IMR-90 (cell line): Measurements from ENCODE around the gene ANKRD16. TPM values are rescaled to one million over a fixed set of nuclear protein-coding genes. Genes with fewer than 3 reads are reported as not detected.

Experiments used
- ATAC-seq: fragments of 200-7000 bp; cut with Tn5 transposase; 2 replicates; pipeline ENCODE4 v1.9.1; 2020; ENCODE audit warnings: low read depth, mild to moderate bottlenecking, moderate library complexity
- BruUV-seq: library from RNA; stranded (reverse); fragments of 400-500 nt; replicated peaks from 2 replicates; lab custom pipeline; 2021; lab: Mats Ljungman, UMichigan
- CTCF ChIA-PET: fragments of 300-600 bp; formaldehyde crosslinking; extraction: SDS; loops from one replicate; lab custom pipeline; 2021; ENCODE audit warnings: antibody characterized with exemption; lab: Yijun Ruan, JAX
- POLR2A ChIA-PET: fragments of 300-600 bp; sonication (Branson Sonifier 250); formaldehyde crosslinking; loops from one replicate; lab custom pipeline; 2022; ENCODE audit warnings: antibody characterized with exemption; ENCODE audit not compliant: unreplicated experiment; lab: Charles Lee
- DNase-seq: peaks from one replicate; pipeline ENCODE4 v3.0.0; 2013
- H2AFZ ChIP-seq: replicated peaks from 2 replicates; pipeline ENCODE3; 2013; ENCODE audit warnings: low read length, mild to moderate bottlenecking; ENCODE audit not compliant: poor library complexity
- H2AK5ac ChIP-seq: 2 replicates; pipeline ENCODE4 v1.6.1; 2013; ENCODE audit warnings: low read depth, low read length, inconsistent platforms
- H2AK9ac ChIP-seq: replicated peaks from 2 replicates; pipeline ENCODE3; 2013; ENCODE audit warnings: mild to moderate bottlenecking, low read depth, low read length, moderate library complexity; ENCODE audit not compliant: poor library complexity
- H2BK120ac ChIP-seq: 2 replicates; pipeline ENCODE4 v1.6.1; 2013; ENCODE audit warnings: low read depth, low read length, inconsistent platforms
- H2BK15ac ChIP-seq: 3 replicates; pipeline ENCODE4 v1.6.1; 2013; ENCODE audit warnings: low read depth, low read length, inconsistent platforms
- H2BK20ac ChIP-seq: 2 replicates; pipeline ENCODE4 v1.6.1; 2013; ENCODE audit warnings: low read depth, mild to moderate bottlenecking, inconsistent platforms, low read length, moderate library complexity
- H2BK5ac ChIP-seq: 2 replicates; pipeline ENCODE4 v1.6.1; 2013; ENCODE audit warnings: mild to moderate bottlenecking, low read depth, low read length, inconsistent platforms; ENCODE audit not compliant: poor library complexity, severe bottlenecking
- H3K14ac ChIP-seq: replicated peaks from 2 replicates; pipeline ENCODE4 v1.6.1; 2013; ENCODE audit warnings: low read depth, low read length, inconsistent platforms
- H3K18ac ChIP-seq: 2 replicates; pipeline ENCODE4 v1.6.1; 2013; ENCODE audit warnings: low read depth, low read length, control low read depth
- H3K23ac ChIP-seq: 2 replicates; pipeline ENCODE4 v1.6.1; 2013; ENCODE audit warnings: low read depth, low read length, inconsistent platforms
- H3K27ac ChIP-seq: 2 replicates; pipeline ENCODE4 v1.5.1; 2013; ENCODE audit warnings: mild to moderate bottlenecking, control low read depth, low read length; ENCODE audit not compliant: insufficient read depth
- H3K27me3 ChIP-seq: 2 replicates; pipeline ENCODE4 v1.6.1; 2013; ENCODE audit warnings: low read length; ENCODE audit not compliant: control insufficient read depth, insufficient read depth
- H3K36me3 ChIP-seq: 2 replicates; pipeline ENCODE4 v1.6.1; 2013; ENCODE audit warnings: low read length, mixed read lengths; ENCODE audit not compliant: control insufficient read depth, insufficient read depth
- H3K4ac ChIP-seq: 2 replicates; pipeline ENCODE4 v1.6.1; 2013; ENCODE audit warnings: low read depth, low read length, inconsistent platforms
- H3K4me1 ChIP-seq: 2 replicates; pipeline ENCODE4 v1.6.1; 2013; ENCODE audit warnings: low read length, mixed read lengths; ENCODE audit not compliant: control insufficient read depth, insufficient read depth
- H3K4me2 ChIP-seq: 2 replicates; pipeline ENCODE4 v1.6.1; 2013; ENCODE audit warnings: low read depth, mild to moderate bottlenecking, control low read depth, low read length, moderate library complexity
- H3K4me3 ChIP-seq: 2 replicates; pipeline ENCODE4 v1.5.1; 2013; ENCODE audit warnings: low read depth, mild to moderate bottlenecking, control low read depth, low read length, moderate library complexity; ENCODE audit not compliant: insufficient read depth
- H3K56ac ChIP-seq: 2 replicates; pipeline ENCODE4 v1.6.1; 2013; ENCODE audit warnings: low read length, inconsistent platforms; ENCODE audit not compliant: insufficient read depth; ENCODE audit errors: extremely low read depth
- H3K79me1 ChIP-seq, 2 experiments: 2 replicates each; pipeline ENCODE4 v1.6.1; 2013; ENCODE audit warnings: low read length in 2 of 2, inconsistent platforms in 1 of 2, low read depth in 1 of 2
- H3K9ac ChIP-seq: 2 replicates; pipeline ENCODE4 v1.6.1; 2013; ENCODE audit warnings: low read depth, low read length, control low read depth
- H3K9me1 ChIP-seq: 2 replicates; pipeline ENCODE4 v1.6.1; 2013; ENCODE audit warnings: low read length, inconsistent platforms; ENCODE audit not compliant: insufficient read depth
- H3K9me3 ChIP-seq: 2 replicates; pipeline ENCODE4 v1.6.1; 2013; ENCODE audit warnings: low read length; ENCODE audit not compliant: control insufficient read depth, insufficient read depth
- H4K20me1 ChIP-seq: 2 replicates; pipeline ENCODE4 v1.6.1; 2013; ENCODE audit warnings: low read length, inconsistent platforms; ENCODE audit not compliant: insufficient read depth
- H4K5ac ChIP-seq: 2 replicates; pipeline ENCODE4 v1.6.1; 2013; ENCODE audit warnings: mild to moderate bottlenecking, low read depth, low read length, control low read depth
- H4K8ac ChIP-seq, 2 experiments: 2 replicates each; pipeline ENCODE4 v1.6.1; 2013; ENCODE audit warnings: low read depth in 2 of 2, low read length in 2 of 2, control low read depth in 1 of 2, inconsistent platforms in 1 of 2
- H4K91ac ChIP-seq: 2 replicates; pipeline ENCODE4 v1.6.1; 2013; ENCODE audit warnings: low read depth, low read length, inconsistent platforms; ENCODE audit not compliant: insufficient read depth
- BHLHE40 ChIP-seq: fragments of 150-350 bp; IDR thresholded peaks from 2 replicates; pipeline ENCODE4 v1.6.1; 2016; ENCODE audit warnings: mild to moderate bottlenecking, low read depth, low read length
- ELK1 ChIP-seq: fragments of 150-350 bp; IDR thresholded peaks from 2 replicates; pipeline ENCODE4 v1.6.1; 2016; ENCODE audit warnings: low read depth, mild to moderate bottlenecking, low read length, moderate library complexity, borderline replicate concordance
- MAFK ChIP-seq: IDR thresholded peaks from 2 replicates; pipeline ENCODE4 v1.6.1; 2012; ENCODE audit warnings: low read depth, low read length, improper control_type of control experiment
- SMC3 ChIP-seq: fragments of 150-350 bp; IDR thresholded peaks from 2 replicates; pipeline ENCODE4 v1.6.1; 2016; ENCODE audit warnings: low read depth, mild to moderate bottlenecking, antibody characterized with exemption, low read length, moderate library complexity
- WGBS, 2 experiments: methylation state at CpG; one replicate each; pipeline versions ENCODE4 v1.1.5 to v1.1.7; 2013; ENCODE audit warnings: missing lambda C conversion rate in 2 of 2; ENCODE audit not compliant: insufficient read length in 1 of 2; ENCODE audit errors: extremely low coverage in 2 of 2; 5-methylcytosine and 5-hydroxymethylcytosine counted together
- dilution Hi-C: fragments of 300-500 bp; cut with HindIII; formaldehyde crosslinking; loops from one replicate; pipeline ENCODE4 v1.14.3; 2018; ENCODE audit warnings: low sequenced_read_pairs; ENCODE audit not compliant: unreplicated experiment
- in situ Hi-C: fragments of 300-500 bp; cut with MboI; formaldehyde crosslinking; loops from 3 replicates; pipeline ENCODE4 v1.14.3; 2019; ENCODE audit warnings: low sequenced_read_pairs, inconsistent platforms, mixed read lengths
- intact Hi-C: fragments of 100-400 bp; cut with micrococcal nuclease; formaldehyde crosslinking; loops from 2 replicates; pipeline ENCODE4 v1.10.0; 2022
- polyA plus RNA-seq, 3 experiments: library from polyadenylated mRNA; depleted of rRNA; stranded (reverse); fragments of >200 nt; gene quantifications; 2 replicates each; pipeline ENCODE4 v1.2.3, GENCODE V29; 2012; ENCODE audit warnings: low replicate concordance in 1 of 3
- total RNA-seq: library from RNA; depleted of rRNA; stranded (reverse); fragments of >200 nt; gene quantifications from 2 replicates; pipeline ENCODE4 v1.2.3, GENCODE V29; 2012

The ANKRD16 gene
- total and polyA plus RNA-seq, 2 of the 4 experiments (the other 2 are of a cell fraction): 5.1 to 5.7 TPM

- 100% methylated on average over 8 of the region's 13 CpGs; no CpG with 5 or more reads in 1 of the 2 experiments for WGBS, 2 experiments
- H2BK120ac ChIP-seq: no peak overlapping the region
- no peak overlapping the region for H4K91ac ChIP-seq
- H3K14ac ChIP-seq: no peak overlapping the region
- H3K4me2 ChIP-seq: no peak overlapping the region
- no peak overlapping the region for H3K4me3 ChIP-seq
- intact Hi-C loops: no loop called here
- H3K27me3 ChIP-seq: no peaks in the 10 kb centered on the region
- no peak overlapping the region for H2BK5ac ChIP-seq
- no peak overlapping the region for H2AFZ ChIP-seq
- H3K79me1 ChIP-seq: peaks cover 52 to 75% of the 10 kb centered on the region in 2 experiments
- no peak overlapping the region for H3K4ac ChIP-seq
- CTCF ChIA-PET: no interaction called here
- in situ Hi-C loops: no loop called here
- H3K9me1 ChIP-seq: peaks cover 6% of the 10 kb centered on the region
- H3K36me3 ChIP-seq: peaks cover 18% of the 10 kb centered on the region
- H2AK9ac ChIP-seq: no peak overlapping the region
- H3K9ac ChIP-seq: no peak overlapping the region
- H4K5ac ChIP-seq: no peak overlapping the region
- peaks cover 24% of the 10 kb centered on the region for H4K20me1 ChIP-seq
- no peak overlapping the region for H3K23ac ChIP-seq
- POLR2A ChIA-PET: no interaction called here
- H3K9me3 ChIP-seq: peaks cover 4% of the 10 kb centered on the region
- dilution Hi-C loops: no loop called here
- no peak overlapping the region for H2BK20ac ChIP-seq
- H4K8ac ChIP-seq: no peak overlapping the region
- H3K4me1 ChIP-seq: no peaks in the 10 kb centered on the region
- no peak overlapping the region for H3K56ac ChIP-seq
- no peak overlapping the region for H3K18ac ChIP-seq
- no peak overlapping the region for H2AK5ac ChIP-seq
- TF ChIP-seq SMC3 (no peak), BHLHE40 (no peak), ELK1 (no peak), MAFK (no peak)
- no peak overlapping the region for H3K27ac ChIP-seq
- H2BK15ac ChIP-seq: no peak overlapping the region
- no TSS peak for BruUV-seq
- ATAC-seq (no peak), DNase-seq (no peak)
Observed at GRCh38 chr10:5900247-5900646, 10.6 kb upstream of the ANKRD16 start.
